Myocyte (in vitro differentiated cells): ENCODE data around the gene BRCA1. TPM values are rescaled to one million over a fixed set of nuclear protein-coding genes. Genes with fewer than 3 reads are reported as not detected.

ENCODE experiments used
- DNase-seq: peaks from one replicate; pipeline ENCODE4 v3.0.0-alpha.2; 2012; ENCODE audit warnings: low read depth
- total RNA-seq: library from RNA; depleted of rRNA; stranded (reverse); fragments of >200 nt; gene quantifications from 2 replicates; pipeline ENCODE4 v1.2.3, GENCODE V29; 2014

Gene BRCA1
- total RNA-seq, 1 donor from 2014 or later = 5.2 TPM

DNA sequence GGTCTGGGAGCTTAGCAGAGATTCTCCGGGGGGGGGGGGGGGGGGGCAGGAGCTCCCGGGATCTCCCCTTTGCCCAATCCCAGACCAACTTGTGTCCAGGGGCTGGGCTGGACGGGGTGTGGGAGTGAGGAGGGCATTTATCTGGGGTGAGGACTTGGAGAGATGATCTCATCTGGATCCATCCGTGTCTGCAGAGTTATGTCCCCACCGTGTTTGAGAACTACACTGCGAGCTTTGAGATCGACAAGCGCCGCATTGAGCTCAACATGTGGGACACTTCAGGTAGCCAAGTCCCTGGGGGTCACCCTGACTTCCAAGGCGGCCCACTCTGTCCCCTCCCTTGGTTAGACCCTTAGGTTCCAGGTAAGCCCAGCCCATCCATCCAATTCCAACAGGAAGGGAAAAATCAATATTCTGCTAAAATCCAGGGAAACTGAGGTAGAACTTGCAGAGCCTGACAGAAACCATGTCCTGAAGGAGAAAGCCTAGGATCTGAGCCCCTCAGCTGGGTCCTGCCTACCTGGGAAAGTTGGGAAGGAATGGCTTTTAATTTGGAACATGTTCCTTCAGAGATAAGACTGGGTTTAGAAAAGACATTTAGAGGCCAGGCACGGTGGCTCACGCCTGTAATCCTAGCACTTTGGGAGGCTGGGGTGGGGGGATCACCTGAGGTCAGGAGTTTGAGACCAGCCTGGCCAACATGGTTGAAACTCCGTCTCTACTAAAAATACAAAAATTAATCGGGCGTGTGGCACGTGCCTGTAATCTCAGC, 99.2 kb downstream of the BRCA1 start:
- DNase-seq = no peak

DNA sequence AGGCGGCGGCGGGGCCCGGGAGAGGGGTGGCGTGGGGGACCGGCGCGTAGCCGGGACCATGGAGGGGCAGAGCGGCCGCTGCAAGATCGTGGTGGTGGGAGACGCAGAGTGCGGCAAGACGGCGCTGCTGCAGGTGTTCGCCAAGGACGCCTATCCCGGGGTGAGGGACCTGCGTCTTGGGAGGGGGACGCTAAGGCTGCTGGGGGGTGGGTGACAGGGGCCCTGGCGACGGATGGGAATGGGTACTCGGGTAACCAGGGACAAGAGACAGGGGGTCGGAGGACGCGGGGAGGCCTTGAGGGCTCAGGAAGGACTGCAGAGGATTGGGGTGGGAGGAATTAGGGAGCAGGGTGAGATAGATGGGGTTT, 99.9 kb downstream of the BRCA1 start:
- DNase-seq = no peak

DNA sequence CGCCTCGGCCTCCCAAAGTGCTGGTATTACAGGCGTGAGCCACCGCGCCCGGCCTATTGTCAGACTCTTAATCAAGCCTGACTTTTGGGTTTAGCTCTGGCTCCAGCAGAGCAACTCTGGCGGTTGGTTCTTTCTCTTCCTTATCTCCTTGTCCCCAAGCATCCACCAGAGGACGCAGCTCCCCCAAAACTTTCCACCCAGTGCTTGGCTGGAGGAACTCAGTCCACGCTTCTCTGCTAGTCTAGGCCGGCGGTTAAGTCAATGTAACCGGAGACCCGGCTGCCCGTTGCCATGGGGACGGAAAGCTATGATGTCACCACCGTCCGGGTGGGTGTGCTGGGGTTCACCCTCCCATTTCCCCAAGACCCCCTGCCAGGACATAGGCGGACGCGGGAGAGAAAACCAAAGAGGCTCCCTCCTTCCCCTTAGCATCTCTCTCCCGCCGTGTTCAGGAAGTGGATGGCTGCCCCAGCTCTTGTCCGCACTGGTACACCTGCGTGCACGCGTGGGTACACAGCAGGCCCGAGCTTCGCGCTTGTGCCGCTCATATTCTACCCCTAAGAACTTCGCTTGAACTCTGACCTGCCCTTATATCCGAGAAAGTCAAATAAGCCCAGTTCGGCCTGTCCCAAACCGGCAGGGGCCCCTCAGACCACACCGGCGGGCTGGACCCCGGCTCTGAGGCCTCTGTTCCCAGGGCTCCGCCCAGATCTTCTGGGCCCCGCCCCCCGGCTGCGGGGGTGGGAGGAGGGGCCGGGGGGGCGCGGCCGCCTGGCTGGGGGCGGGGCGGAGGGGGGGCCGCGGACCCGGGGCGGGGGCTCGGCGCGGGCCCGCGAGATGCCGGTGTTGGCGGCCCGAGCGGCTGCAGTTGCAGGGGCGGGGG, 100.5 kb downstream of the BRCA1 start, which contains the start of gene RND2:
Gene RND2 (plus strand): TSS at position 825 of the 883 bp plus-strand sequence. CDS start 117 bp downstream, outside the sequence.
- peak; percentile 97 for DNase-seq

DNA sequence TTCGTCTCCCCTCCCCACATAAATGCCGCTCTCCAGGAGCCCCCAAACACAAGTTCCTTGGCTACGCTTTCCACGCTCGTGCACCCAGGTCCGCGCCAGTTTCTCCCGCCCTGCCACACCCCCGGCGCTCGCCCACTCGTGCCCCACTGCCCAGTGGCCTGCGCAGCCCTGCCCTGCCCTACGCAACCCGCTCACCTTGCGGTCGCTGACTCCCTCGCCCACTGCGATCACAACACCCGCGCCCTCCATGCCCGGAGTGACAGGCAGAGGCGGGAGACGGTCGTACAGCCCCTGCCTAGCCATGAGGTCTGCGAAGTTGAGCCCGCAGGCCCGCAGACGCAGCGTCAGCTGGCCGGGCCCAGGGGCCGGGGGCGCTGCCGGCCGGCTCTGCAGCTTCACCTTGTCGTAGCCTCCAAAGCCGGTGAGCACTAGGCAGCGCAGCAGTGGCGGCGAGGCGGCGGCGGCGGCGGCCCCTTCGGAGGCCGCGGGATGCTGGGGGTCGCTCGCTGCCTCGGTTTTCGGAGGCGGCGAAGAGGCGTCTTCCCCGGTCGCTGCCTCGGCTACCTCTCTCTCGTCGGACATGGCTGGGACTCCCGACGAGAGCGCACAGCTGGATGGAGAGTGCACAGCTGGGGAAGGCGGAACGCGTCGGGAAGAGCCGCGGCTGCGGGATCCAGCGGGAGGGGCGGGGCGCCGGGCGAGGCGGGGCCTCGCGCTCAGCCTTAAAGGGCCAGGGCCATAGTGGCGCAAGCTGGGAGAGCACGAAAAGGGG, 103.2 kb downstream of the BRCA1 start, which contains the start of gene VAT1:
Gene VAT1 (minus strand): TSS at position 645 of the 772 bp plus-strand sequence. CDS start 63 bp downstream, at position 582.
- peak; percentile 88 for DNase-seq

DNA sequence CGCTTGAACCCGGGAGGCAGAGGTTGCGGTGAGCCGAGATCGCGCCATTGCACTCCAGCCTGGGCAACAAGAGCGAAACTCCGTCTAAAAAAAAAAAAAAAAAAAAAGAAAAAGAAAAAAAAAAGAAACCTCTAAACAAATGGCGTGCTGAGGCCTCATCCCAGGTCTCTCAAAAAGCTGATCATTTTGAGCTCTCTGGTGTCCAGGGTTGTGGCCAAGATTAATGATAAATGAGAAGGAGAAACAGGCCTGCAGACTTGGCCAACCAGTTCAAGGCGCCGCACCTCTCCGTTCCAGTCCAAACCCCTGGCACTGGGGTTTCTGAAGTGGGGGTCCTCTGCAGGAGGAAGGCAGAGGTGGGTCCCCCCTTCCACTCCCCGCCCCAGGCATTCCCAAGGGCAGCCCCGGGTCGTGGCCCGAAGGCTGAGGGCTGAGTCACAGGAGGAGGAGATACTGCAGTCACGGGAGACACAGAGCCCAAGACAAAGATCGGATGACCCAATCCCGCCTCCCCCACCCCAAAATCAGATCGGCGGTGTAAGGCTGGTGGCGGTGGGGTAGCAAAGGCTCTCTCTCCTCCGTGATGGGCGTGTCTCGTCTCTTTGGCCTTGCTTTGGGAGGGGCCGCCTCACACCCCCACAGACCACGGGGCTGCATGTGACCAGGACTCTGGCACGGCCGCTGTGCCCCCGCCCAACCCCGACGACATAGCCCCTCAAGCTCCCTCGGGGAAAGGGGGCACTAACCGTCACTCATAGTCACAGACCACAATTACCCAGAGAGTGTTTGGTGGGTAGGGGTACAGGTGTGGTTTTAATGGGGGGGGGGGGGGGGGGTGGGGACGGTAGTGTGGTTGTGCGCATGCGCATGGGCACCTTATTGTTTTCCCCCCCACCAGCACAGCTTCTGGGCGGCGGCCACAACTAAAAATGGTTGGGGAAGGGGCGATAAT, 104.1 kb downstream of the BRCA1 start:
- peak; percentile 95 for DNase-seq

DNA sequence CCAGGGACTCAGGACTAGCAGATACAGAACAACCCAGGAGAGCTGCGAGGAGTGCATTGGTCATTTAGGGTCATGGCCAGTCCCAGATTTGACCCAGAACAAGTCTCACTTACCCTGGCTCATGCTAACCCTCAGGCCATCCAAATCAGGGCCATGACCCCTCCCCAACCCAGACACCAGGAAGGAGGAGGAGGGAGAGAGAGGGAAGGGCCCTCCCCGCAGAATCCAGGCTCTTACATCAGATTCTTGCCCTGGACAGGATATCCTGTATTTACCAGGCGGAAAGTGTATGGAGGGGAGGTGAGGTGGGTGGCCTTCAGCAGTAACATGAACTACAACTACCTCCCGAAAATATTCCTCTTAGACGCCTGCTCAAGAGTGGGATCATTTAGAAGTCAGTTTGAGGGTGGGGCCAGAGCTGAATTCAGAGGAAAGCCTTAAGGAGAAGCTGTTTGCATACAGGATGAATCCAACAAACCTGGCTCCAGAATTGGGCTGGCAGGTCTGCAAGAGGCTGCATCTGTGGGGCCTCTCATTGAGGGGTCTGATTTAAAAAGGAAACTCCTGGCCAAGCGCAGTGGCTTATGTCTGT, 105.0 kb downstream of the BRCA1 start:
- DNase-seq = no peak

DNA sequence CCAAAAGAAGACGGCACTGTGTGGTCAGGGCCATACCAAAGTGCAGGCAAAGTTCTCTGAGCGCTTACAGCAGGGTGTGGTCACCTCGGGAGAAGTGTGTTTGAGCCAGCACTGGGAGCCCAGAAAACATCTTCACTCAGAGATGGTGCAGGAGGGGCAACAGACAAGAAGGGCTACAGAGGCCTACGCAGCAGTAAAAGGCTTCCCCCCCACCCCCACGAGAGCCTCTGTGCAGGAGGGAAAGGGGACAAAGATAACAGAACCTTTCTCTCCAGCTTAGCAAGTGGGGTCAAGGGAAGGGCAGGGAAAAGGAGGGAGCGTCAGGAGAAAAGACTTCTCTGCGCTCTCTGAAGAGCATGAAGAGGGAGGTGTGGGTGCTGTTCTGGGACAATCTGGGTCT, 105.7 kb downstream of the BRCA1 start:
- DNase-seq = no peak

DNA sequence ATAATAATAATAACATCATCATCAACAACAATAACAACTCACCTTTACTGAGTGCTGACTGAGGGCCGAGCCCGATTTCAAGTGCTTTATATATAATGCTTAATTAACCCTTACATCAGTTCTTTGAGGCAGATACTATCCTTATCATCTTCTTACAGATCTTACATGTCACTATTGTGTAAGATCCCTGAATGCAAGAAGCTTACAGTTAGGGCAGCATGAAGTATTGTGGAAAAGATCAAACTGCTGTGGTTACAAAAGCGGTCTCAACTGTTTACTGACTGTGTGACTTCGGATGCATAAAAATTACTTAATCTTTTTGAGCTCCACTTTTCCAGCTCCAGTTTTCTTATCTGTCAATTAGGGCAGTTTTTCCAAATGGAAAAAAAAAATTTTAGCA, 106.2 kb downstream of the BRCA1 start:
- DNase-seq = no peak

DNA sequence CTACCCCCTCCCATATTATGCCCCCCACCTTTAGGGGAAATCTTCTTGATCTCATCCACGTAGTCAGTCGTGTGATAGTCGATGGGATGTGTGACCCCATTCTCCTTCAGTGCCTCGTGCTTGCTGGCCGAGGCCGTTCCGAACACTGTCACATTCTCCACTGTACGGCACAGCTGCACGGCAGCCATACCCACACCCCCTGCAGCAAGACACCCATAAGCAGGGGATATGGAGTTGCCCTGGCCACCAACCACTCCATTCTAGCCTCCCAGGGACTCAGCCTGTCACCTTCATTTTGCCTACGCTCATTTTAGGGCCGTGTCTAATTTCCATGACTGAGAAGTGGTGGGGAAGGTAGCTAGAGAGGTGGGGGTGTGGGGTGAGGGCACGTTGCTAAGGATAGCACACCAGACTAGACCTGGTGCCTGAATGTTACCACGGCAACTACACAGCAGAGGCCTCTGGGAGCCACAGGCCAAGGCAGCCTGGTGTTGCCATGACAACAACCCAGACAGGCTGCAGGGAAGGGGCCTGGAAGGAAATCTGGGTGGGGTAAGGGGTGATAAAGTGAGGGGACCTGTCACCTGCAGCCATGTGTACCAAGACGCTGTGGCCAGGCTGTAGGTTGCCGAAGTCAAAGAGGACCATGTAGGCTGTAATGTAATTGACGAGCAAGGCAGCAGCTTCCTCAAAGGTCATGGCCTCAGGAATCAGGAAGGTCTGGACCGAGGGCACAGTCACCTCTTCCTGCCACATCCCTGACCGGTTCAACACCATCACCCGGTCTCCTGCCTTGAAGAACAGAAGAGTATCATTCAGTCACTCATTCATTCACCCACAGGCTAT, 106.9 kb downstream of the BRCA1 start:
- no peak for DNase-seq

DNA sequence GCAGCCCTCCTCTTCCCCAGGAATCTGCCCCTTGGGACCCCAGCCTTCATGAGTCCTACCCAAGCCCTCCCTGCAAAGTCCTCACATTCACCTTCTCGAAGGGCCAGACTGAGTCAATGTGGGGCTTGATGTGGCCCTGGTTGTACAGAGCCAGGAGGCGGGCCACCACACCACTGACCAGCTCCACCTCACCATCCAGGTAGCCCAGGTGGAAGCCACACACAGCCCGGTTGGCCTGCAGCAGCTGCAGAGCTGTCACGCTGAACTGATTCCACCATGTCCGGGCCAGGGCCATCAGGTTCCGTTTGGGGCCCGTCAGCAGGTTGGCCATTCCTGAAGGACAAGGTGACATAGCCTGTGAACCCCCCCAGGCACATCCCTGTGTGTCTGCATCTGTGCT, 108.9 kb downstream of the BRCA1 start:
- DNase-seq = no peak

DNA sequence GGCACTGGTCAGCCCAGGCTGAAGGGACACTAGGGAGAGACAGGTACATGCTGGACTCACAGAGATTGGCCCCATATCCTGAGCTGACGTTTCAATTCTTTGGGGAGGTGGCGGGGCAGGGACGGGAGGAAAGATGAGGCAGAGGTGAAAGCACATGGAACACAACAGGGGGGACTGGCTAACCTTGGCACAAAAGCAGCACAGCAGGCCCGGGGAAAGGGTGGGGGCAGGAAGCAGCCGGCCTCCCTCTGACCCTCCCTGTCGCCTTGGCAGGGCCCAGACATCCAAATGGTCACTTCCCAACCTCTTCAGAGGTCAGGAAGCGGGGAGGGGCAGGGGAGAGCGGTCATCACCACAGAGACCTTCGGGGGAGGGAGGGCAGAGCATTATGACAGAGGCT, 109.6 kb downstream of the BRCA1 start:
- peak; percentile 73 for DNase-seq

DNA sequence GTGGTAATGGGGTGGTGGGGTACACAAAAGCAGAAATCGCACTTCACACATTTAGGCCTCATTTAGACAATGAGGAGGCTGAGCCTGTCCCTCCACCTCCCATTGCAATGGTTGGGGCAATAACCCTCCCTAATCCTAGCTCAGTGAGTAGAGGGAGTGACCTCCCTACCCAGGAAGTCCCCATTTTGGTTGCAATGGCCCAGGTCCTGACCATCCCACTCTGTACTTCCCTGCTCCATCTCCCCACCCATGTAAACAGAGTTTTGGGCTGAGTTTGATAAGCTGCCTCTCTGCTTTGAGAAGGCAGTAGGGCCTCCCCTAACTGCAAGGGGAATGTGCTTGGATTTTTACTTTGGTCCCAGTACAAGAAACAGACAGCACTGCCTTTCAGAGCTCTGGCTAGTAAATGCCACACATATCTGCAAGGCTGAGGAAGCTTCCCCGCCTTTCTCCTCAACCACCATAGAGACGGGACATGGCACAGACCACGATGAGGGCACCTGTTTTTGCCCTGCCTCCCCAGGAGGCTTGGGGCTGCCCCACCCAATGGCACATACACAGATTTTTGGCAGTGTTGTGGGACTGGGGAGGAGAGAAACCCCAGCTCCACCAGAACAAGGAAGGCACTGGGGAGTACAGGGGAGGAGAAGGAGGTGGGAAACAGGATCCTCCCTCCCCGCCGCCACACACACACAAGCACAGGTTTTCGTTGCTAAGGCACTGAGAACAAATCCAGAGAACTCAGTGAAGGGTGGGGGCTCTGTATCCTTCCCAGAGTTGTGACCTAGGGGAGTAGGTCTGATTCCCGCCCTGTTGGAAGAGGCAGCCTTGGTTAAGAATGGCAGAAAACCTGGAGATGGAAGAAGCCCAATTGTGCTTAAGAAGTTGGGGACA, 110.3 kb downstream of the BRCA1 start:
- peak; percentile 95 for DNase-seq

DNA sequence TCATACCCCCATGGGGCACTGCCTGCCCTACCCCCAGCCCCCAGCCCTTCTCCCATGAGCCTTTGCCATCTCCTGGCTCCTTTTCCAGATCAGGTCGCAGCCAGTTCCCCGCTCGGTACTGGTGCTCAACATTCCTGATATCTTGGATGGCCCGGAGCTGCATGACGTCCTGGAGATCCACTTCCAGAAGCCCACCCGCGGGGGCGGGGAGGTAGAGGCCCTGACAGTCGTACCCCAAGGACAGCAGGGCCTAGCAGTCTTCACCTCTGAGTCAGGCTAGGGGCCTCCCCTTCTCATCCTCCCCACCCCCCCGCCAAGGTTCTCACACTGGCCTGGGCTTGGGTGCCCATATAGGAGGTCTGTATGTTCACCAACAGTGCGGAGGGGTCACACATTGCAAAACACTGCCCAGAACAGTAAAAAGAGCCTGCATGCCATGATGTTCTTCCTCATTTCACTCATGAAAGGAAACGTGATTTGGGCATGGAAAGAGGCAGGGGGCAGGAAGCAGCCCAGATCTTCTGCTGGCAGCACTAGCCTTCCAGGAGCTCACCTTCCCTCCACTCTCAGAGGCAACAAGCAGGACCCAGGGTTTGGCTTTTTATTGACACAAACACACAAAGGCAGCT, 111.0 kb downstream of the BRCA1 start:
- no peak for DNase-seq

DNA sequence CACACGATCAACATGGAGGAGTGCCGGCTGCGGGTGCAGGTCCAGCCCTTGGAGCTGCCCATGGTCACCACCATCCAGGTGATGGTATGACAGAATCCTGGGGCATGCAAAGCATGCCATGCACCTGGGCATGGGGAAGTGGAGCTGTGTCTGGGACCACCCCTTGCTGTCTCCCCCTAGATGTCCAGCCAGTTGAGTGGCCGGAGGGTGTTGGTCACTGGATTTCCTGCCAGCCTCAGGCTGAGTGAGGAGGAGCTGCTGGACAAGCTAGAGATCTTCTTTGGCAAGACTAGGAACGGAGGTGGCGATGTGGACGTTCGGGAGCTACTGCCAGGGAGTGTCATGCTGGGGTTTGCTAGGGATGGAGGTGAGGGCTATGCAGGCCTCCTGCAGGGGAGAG, 111.9 kb downstream of the BRCA1 start:
- no peak for DNase-seq

DNA sequence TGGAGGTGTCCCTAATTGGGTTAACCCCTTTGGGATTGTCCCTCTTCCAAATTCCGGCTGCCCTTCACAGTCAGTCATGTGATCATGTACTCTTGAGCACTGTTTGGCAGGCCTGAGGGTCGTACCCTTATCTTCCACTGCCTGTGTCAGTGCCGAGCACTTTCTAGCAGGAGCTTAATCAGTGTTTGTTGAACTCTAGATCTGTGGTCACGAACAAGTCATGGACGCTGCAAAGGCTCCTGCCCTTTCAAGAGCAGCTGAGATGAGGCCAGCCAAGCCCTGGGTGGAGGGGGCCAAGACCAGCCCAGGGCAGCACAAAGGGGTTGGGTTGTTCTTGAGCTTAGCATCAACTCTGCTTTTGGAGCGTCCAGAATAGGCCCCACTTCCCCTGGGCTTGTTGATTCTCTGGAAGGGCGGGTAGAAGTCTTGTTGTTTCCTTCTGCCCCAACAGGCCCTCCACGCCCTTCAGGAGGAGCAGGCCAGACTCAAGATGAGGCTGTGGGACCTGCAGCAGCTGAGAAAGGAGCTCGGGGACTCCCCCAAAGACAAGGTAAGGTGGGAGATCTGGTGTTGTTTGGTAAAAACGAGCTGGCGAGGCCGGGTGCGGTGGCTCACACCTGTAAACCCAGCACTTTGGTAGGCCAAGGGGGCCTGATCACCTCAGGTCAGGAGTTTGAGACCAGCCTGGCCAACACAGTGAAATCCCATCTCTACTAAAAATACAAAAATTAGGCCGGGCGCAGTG, 113.3 kb downstream of the BRCA1 start:
- DNase-seq = peak; percentile 54

DNA sequence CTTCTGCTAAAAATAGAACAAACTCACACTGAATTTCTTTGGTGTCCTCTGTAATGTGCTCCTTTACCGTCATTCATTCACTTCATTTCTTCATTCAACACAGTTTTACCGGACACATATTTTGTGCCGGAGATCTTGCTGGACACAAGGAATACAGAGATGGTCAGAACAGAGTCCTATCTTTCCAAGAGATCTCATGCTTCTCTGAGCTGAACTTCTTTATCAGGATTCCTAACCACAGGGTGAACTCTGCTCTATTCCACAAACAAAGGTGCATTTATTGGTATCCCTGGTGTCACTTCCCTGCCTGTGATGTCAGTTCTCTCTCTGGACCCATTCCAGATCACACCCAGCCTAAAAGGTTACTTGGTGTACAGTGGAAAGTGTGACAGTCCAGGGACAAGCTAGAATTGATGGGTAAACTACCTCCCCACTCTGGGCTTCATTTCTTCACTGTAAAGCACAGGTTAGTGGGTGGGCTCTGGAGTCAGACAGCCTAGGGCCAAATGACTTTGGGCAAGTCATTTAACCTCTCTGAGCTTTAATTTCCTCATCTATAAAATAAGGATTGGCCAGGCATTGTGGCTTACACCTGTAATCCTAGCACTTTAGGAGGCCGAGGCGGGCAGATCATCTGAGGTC, 114.4 kb downstream of the BRCA1 start:
- DNase-seq = no peak
